Measurements from ENCODE around the gene ZSCAN30. TPM values are rescaled to one million over a fixed set of nuclear protein-coding genes. Genes with fewer than 3 reads are reported as not detected.

The ZSCAN30 gene
- total and polyA plus RNA-seq, 2 donors (not counting 3 experiments of a cell fraction or from before 2014, with no cell fraction given), result 6.7 to 18.0 TPM

DNA sequence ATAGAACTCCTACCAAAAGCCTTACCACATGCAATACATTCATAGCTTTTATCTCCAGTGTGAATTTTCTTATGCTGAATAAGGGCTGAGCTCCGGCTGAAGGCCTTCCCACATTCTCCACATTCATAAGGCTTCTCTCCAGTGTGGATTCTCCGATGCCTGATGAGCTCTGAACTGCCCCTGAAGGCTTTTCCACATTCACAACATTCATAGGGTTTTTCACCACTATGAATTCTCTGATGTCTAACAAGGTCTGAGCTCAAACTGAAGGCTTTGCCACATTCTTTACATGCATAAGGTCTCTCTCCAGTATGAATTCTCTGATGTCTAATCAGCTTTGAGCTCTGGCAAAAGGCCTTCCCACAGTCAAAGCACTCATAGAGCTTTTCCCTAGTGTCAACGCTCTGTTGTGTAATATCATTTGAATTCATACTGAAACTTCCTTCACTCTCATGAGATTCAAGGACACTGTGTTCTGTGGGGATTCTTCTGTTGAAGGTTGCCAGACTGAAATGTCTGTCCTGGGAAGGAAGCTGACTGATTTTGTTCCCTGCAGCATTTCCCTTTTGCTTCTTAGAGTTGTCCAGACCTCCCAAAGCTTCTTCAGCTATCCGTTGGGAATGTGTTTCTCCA, 36.3 kb downstream of the ZSCAN30 start:
- BruUV-seq (replicated peaks), result no TSS peak
- TF ChIP-seq CTCF (IDR thresholded peaks at IDR 0.05; ENCODE audit: extremely low read depth in 1 of 2, insufficient read depth in 1 of 2, low read depth in 1 of 2, low read length in 2 of 2) (no peak), JUN (IDR thresholded peaks at IDR 0.05; ENCODE audit: borderline replicate concordance, insufficient read depth, insufficient read length, low read depth) (no peak), POLR2A (IDR thresholded peaks at IDR 0.05; ENCODE audit: low read depth, low read length) (no peak), MYC (IDR thresholded peaks at IDR 0.05; ENCODE audit: low read depth, low read length) (no peak), FOS (IDR thresholded peaks at IDR 0.05; ENCODE audit: borderline replicate concordance, insufficient read depth, low read length) (no peak), POLR2AphosphoS5 (IDR thresholded peaks at IDR 0.05; ENCODE audit: insufficient read depth, low read depth, low read length) (no peak), GATA2 (IDR thresholded peaks at IDR 0.05; ENCODE audit: insufficient read depth, insufficient read length, low read depth, low read length) (no peak), EZH2 (IDR thresholded peaks at IDR 0.05; ENCODE audit: borderline replicate concordance, low read depth, low read length, severe bottlenecking) (no peak)
- TF ChIP-seq, protein P1, sequence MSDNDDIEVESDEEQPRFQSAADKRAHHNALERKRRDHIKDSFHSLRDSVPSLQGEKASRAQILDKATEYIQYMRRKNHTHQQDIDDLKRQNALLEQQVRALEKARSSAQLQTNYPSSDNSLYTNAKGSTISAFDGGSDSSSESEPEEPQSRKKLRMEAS (IDR thresholded peaks at IDR 0.05; ENCODE audit: insufficient read depth, insufficient read length), result no peak
- H3K9me3 ChIP-seq (replicated peaks; ENCODE audit: control insufficient read depth, insufficient read depth, low read length), result peaks cover 2% of the 10 kb centered on the region
- no peaks in the 10 kb centered on the region for H3K9me1 ChIP-seq (replicated peaks; ENCODE audit: control insufficient read depth, extremely low read depth, insufficient read depth, low read length)
- no peaks in the 10 kb centered on the region for H4K20me1 ChIP-seq (replicated peaks; ENCODE audit: control insufficient read depth, extremely low read depth, insufficient read depth, low read length)
- no peak overlapping the region for H3K27ac ChIP-seq (ENCODE audit: insufficient read depth, low read depth, low read length)
- no peak overlapping the region for H3K4me3 ChIP-seq (replicated peaks in 1 of 3; ENCODE audit: insufficient read depth in 1 of 3, low read depth in 1 of 3, low read length in 3 of 3)
- DNase-seq (ENCODE audit: low read depth, low spot score) (no peak), FAIRE-seq (no peak)
- POLR2A ChIA-PET, result interaction anchor here (0.6 kb wide), 1 partner anchor 11 kb away, joined by 3 read pairs; no protein-coding TSS in a partner anchor
- H3K36me3 ChIP-seq (ENCODE audit: control insufficient read depth in 2 of 2, extremely low read depth in 1 of 2, insufficient read depth in 2 of 2, low read length in 2 of 2), result peaks cover 0 to 1% of the 10 kb centered on the region in 2 experiments
- H3K79me2 ChIP-seq (ENCODE audit: control insufficient read depth, insufficient read depth, low read length), result no peaks in the 10 kb centered on the region
- H3K27me3 ChIP-seq (ENCODE audit: control insufficient read depth in 2 of 2, insufficient read depth in 2 of 2, low read length in 2 of 2), result no peaks in the 10 kb centered on the region
- dilution Hi-C loops (cut with MboI; ENCODE audit: extremely low pct_ligation_motif_present, low sequenced_read_pairs), result no loop called here
- CTCF ChIA-PET, result interaction anchor here (0.7 to 1.4 kb wide), 4 partner anchors 9 to 248 kb away, joined by 3 read pairs; partner anchors contain the start of gene ZNF24
- H3K4me2 ChIP-seq (ENCODE audit: insufficient read depth, low read length), result no peak overlapping the region
- intact Hi-C loops (cut with micrococcal nuclease), result no loop called here
- H2AFZ ChIP-seq (ENCODE audit: low read depth, low read length), result no peak overlapping the region
- H3K9ac ChIP-seq (replicated peaks; ENCODE audit: extremely low read depth, insufficient read depth, low read length), result no peak overlapping the region
- no peaks in the 10 kb centered on the region for H3K4me1 ChIP-seq (ENCODE audit: control insufficient read depth, extremely low read depth, insufficient read depth, low read length)

Measured in endothelial cell of umbilical vein (primary cell).